Sigmoid colon (tissue), 4 donors: ENCODE results near the gene CACNA1D.

ENCODE experiments used
- EP300 ChIP-seq, 4 donors: sonication (generic); formaldehyde crosslinking; IDR thresholded peaks; one replicate each; pipeline ENCODE4 v1.6.1; 2017; ENCODE audit warnings: antibody characterized with exemption in 4 of 4
- POLR2A ChIP-seq, 2 donors: fragments of 450-650 bp; IDR thresholded peaks; one replicate each; pipeline ENCODE4 v1.6.1; 2016; ENCODE audit warnings: antibody characterized with exemption in 2 of 2, mild to moderate bottlenecking in 2 of 2, moderate library complexity in 2 of 2
- POLR2AphosphoS5 ChIP-seq, 4 donors: sonication (generic); formaldehyde crosslinking; IDR thresholded peaks; one replicate each; pipeline ENCODE4 v1.6.1; 2017; ENCODE audit warnings: antibody characterized with exemption in 4 of 4
- TF ChIP-seq, protein P1 (sequence below), 4 experiments: fragments of 450-650 bp in 3 of 4; fragments of 200-600 bp in 1 of 4; IDR thresholded peaks; one replicate each; pipeline ENCODE4 v1.5.1; 2016 to 2019; ENCODE audit warnings: antibody characterized with exemption in 4 of 4, mild to moderate bottlenecking in 3 of 4, moderate library complexity in 2 of 4

DNA sequence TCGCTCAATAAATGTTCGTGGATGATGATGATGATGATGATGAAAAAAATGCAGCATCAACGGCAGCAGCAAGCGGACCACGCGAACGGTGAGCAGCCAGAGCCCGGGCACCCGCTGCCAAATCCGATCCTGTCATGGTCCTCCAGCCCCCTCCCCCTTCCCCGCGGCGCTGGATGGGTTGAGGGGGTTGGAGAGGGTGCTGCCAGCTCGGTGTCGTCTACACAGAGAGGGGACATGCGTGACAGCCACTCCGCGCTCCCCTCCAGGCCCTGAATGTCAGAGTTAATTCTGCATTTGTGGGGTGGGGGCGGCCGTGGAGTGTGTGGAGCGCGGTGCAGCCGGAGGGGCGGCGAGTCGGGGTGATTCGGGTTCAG lies 722 bp downstream of the CACNA1D start:
- no peak for TF ChIP-seq POLR2A (IDR thresholded peaks at IDR 0.05)
- TF ChIP-seq, protein P1, sequence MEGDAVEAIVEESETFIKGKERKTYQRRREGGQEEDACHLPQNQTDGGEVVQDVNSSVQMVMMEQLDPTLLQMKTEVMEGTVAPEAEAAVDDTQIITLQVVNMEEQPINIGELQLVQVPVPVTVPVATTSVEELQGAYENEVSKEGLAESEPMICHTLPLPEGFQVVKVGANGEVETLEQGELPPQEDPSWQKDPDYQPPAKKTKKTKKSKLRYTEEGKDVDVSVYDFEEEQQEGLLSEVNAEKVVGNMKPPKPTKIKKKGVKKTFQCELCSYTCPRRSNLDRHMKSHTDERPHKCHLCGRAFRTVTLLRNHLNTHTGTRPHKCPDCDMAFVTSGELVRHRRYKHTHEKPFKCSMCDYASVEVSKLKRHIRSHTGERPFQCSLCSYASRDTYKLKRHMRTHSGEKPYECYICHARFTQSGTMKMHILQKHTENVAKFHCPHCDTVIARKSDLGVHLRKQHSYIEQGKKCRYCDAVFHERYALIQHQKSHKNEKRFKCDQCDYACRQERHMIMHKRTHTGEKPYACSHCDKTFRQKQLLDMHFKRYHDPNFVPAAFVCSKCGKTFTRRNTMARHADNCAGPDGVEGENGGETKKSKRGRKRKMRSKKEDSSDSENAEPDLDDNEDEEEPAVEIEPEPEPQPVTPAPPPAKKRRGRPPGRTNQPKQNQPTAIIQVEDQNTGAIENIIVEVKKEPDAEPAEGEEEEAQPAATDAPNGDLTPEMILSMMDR (IDR thresholded peaks at IDR 0.05), result no peak
- TF ChIP-seq POLR2AphosphoS5 (IDR thresholded peaks at IDR 0.05), result no peak
- TF ChIP-seq EP300 (IDR thresholded peaks at IDR 0.05), result no peak
